ENCODE data around the gene HYDIN.
"Not testable (repeated sequence)": the region's sequence is repeated elsewhere in the genome, so short reads cannot be mapped to it uniquely, and the experiment has no call there.

Gene HYDIN

DNA sequence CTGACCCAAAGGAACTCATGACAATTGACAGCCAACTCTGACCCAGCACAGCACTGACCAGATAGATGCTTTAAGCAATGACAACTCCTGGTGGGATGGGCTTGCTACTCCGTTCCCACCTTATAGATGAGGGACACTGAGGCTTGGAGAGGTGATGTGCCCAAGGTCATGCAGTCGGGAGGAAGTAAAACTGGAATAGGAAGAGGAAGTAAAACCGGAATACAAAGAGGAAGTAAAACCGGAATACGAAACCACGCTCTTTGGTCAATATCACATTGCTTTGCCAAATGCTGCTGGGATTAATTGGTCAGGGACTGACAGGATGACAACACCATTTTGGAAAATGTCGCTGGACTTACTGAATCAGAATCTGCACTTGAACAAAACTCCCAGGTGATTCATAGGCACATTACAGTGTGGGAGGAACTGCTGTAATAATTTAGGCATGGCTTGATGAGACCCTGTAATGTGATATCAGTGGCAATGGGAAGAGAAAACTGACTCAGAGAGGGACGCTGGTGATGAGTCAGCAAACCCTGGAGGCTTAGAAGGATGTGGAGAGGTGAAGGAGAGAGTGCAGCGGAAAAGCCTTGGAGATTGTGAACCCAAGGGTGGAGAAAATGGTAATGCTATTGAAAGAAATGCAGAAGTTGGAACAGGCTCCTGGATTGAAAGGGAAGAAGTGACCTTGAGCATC lies 243.4 kb downstream of the HYDIN start:
- DNase-seq, result not testable (repeated sequence)

DNA sequence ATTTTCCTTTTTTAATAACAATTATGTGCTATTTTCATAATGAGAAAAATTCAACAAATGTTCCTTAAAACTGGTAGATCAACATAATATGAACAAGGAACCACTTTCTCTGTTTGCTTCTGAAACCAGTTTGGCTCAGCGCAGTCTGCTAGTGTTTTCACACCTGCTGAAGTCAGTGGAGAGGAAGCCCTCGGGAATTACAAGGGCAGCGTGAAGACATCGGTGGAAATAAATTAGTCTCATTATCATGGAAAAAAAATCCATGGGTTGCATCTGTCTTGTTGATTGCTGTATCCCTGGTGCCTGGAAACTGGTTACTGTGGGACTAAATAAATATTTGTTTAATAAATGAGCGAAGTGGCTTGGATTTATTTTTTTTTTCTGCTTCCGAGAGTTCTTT lies 245.8 kb downstream of the HYDIN start:
- DNase-seq, result not testable (repeated sequence)

DNA sequence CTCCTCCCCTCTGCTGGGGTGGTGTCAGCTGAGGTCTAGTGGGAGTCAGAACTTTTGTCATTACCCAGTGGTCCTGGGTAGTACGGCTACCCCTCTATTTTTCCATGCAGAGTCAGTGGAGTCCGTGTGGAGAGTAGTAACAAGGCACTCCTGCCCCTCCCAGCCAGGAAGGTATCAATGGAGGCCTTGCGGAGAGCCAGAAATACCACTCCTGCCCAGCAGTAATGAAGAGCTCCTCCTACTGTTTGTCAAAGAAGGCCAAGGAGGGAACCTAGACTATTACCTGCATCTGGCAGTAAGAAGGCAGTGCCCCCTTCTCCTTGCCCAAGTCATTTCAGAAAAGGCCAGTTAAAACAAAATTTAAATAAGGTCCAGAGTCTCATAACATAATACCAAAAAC lies 262.2 kb downstream of the HYDIN start:
- DNase-seq, result not testable (repeated sequence)

GRCh38 chr16:70960169-70960568 lies 270.4 kb downstream of the HYDIN start:
- DNase-seq, result not testable (repeated sequence)

GRCh38 chr16:70954922-70955321 lies 275.6 kb downstream of the HYDIN start:
- DNase-seq, result not testable (repeated sequence)

- not testable (repeated sequence) for DNase-seq
Observed at GRCh38 chr16:70953824-70954223, 276.7 kb downstream of the HYDIN start.

GRCh38 chr16:70943551-70943950 lies 287.0 kb downstream of the HYDIN start:
- not testable (repeated sequence) for DNase-seq

- not testable (repeated sequence) for DNase-seq
Observed at GRCh38 chr16:70939690-70940359, 290.7 kb downstream of the HYDIN start.

- DNase-seq, result not testable (repeated sequence)
Observed at GRCh38 chr16:70936781-70937525, 293.6 kb downstream of the HYDIN start.

GRCh38 chr16:70935325-70935724 lies 295.2 kb downstream of the HYDIN start:
- not testable (repeated sequence) for DNase-seq

DNA sequence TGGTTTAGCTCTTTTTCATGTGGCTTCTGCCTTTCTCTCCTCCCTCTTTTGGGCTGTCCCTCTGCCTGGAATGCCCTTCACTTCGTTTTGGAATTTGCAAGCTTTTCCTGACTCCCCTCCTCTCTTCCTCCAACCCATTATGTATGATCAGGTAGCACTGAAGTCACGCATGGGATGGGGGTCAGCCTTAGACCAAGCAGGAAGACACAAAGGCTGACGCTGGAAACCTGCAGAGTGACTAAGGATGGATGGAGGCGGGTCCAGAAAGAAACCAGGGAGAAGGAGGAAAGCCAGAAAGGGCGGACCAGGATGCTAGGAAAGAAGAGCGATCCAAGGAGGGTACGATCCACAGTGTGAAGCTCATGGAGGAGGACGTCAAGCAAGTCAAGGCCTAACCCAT lies 296.8 kb downstream of the HYDIN start:
- DNase-seq, result not testable (repeated sequence)

GRCh38 chr16:70930757-70931156 lies 299.8 kb downstream of the HYDIN start:
- DNase-seq, result not testable (repeated sequence)

- DNase-seq, result not testable (repeated sequence)
Observed at GRCh38 chr16:70922164-70922563, 308.4 kb downstream of the HYDIN start.

GRCh38 chr16:70920661-70921060 lies 309.9 kb downstream of the HYDIN start:
- not testable (repeated sequence) for DNase-seq

GRCh38 chr16:70888208-70888607 lies 342.3 kb downstream of the HYDIN start:
- DNase-seq, result not testable (repeated sequence)

- not testable (repeated sequence) for DNase-seq
Observed at GRCh38 chr16:70884652-70885051, 345.9 kb downstream of the HYDIN start.

- DNase-seq, result not testable (repeated sequence)
Observed at GRCh38 chr16:70882311-70882710, 348.2 kb downstream of the HYDIN start.

DNA sequence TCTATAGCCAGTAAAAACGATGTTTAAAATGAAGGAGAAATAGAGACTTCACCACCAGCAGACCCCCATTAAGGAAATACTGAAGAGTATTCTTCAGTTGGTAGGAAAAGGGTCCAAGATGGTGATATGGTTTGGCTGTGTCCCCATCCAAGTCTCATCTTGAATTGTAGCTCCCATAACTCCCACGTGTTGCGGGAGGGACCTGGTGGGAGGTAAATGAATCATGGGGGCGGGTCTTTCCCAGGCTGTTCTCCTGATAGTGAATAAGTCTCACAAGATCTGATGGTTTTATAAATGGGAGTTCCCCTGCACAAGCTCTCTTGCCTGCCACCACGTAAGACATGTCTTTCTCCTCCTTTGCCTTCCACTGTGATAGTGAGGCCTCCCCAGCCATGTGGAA lies 352.6 kb downstream of the HYDIN start:
- not testable (repeated sequence) for DNase-seq

DNA sequence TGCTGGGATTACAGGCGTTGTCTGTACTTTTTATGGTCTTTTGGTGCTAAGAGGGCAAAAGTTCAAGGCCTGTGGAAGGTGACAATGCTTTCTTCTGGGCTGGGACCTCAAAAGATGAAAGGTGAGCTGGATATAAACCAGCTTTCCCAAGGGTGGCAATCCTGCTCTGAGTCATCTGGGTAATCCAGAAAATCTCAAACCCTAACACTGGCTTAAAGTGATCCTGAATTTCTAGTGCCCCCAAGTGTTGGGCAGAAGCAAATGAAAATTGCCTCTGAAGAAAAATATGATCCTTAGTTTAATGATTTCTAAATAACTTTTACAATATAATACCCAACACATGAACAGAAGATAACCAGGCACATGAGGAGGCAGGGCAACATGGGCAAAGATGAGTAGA lies 354.1 kb downstream of the HYDIN start:
- not testable (repeated sequence) for DNase-seq

GRCh38 chr16:70864698-70865097 lies 365.8 kb downstream of the HYDIN start:
- DNase-seq, result not testable (repeated sequence)

GRCh38 chr16:70861996-70862395 lies 368.5 kb downstream of the HYDIN start:
- DNase-seq, result not testable (repeated sequence)

DNA sequence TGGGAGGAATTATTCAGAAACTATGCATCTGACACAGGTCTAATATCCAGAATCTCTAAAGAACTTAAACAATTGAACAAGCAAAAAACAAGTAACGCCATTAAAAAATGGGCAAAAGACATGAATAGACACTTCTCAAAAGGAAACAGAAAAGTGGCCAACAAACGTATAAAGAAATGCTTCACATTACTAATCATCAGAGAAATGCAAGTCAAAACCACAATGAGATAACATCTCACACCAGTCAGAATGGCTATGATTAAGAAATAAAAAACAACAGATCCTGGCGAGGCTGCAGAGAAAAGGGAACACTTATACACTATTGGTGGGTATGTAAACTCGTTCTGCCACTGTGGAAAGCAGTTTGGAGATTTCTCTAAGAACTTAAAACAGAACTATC lies 379.2 kb downstream of the HYDIN start:
- not testable (repeated sequence) for DNase-seq

DNA sequence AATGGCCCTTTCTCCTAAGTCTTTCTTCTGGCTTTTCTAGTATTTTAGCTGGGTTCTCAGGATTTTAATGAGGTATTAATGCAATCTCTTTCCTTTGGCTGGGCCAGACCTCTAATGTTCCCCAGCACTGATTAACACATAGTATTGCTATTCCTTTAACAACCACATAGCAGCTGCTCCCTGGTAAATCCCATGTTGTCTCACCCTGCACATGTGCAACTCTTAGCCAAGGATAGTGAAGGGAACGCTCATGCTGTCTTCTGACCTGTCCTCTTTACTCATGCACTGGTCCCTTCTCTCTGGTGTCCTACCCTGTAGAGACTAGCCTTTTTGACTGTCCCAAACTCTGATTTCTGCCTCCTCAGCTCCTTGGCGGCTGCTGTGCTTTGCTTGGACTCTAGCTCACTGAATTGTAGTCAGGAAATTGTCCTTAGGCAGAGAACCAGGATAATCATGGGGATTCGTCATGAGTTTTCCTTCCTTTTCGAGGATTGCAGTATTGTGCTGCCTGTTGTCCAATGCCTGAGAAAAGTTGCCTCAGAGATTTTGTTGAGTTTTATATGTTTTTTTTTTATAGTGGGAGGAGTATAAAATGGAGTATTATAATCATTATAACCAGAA lies 406.9 kb downstream of the HYDIN start:
- DNase-seq, result not testable (repeated sequence)

Measured in NCI-H82 (cell line).